HepG2 (cell line): ENCODE data around the gene PRDX4. TPM values are rescaled to one million over a fixed set of nuclear protein-coding genes. Genes with fewer than 3 reads are reported as not detected.

ENCODE experiments used
- ARID4A ChIP-seq: sonication (generic); formaldehyde crosslinking; IDR thresholded peaks from 2 replicates; pipeline ENCODE4 v1.5.0; 2020; ENCODE audit warnings: mild to moderate bottlenecking, missing genetic modification reagents, borderline replicate concordance
- EEA1 ChIP-seq: sonication (generic); formaldehyde crosslinking; IDR thresholded peaks from 2 replicates; pipeline ENCODE4 v1.5.1; 2020; ENCODE audit warnings: mild to moderate bottlenecking, missing genetic modification reagents, borderline replicate concordance
- MEIS1 ChIP-seq: sonication (generic); formaldehyde crosslinking; IDR thresholded peaks from 2 replicates; pipeline ENCODE4 v1.9.0; 2021; ENCODE audit warnings: mild to moderate bottlenecking, missing genetic modification reagents, moderate library complexity, borderline replicate concordance
- RBM39 ChIP-seq: fragments of 200-400 bp; formaldehyde crosslinking; IDR thresholded peaks from one replicate; pipeline ENCODE4 v1.6.1; 2018; ENCODE audit warnings: antibody characterized with exemption, mild to moderate bottlenecking, low read depth, low read length; ENCODE audit not compliant: poor library complexity, severe bottlenecking
- ZNF496 ChIP-seq: sonication (generic); formaldehyde crosslinking; IDR thresholded peaks from 2 replicates; pipeline ENCODE4 v1.8.1; 2023; ENCODE audit warnings: mild to moderate bottlenecking, moderate library complexity, missing genetic modification reagents; ENCODE audit not compliant: insufficient replicate concordance
- polyA plus RNA-seq, 8 experiments: library from polyadenylated mRNA; depleted of rRNA in 3 of 8; stranded (reverse) in 7 of 8; unstranded in 1 of 8; fragments of >200 nt; fragmentation: Illumina TruSeq in 4 of 8; extraction: Trizol in 4 of 8; gene quantifications; 2 replicates each; pipeline versions ENCODE4 v1.2.1 to v1.2.3, GENCODE V29; 2011 to 2016; ENCODE audit warnings: low read depth in 4 of 8, missing spikeins in 1 of 8, mixed read lengths in 1 of 8; ENCODE audit not compliant: insufficient read depth in 1 of 8
- total RNA-seq, 5 experiments: library from RNA; depleted of rRNA; stranded (reverse); fragments of >200 nt; fragmentation: Illumina TruSeq; extraction: Trizol; gene quantifications; 2 replicates each; pipeline ENCODE4 v1.2.3, GENCODE V29; 2016; ENCODE audit warnings: low read depth in 1 of 5
- TF ChIP-seq, protein P1 (sequence below): sonication (generic); formaldehyde crosslinking; IDR thresholded peaks from 2 replicates; pipeline ENCODE4 v1.4.0; 2020; ENCODE audit warnings: mild to moderate bottlenecking, missing genetic modification reagents, borderline replicate concordance

The PRDX4 gene
- total and polyA plus RNA-seq, 2 of the 13 experiments (the other 11 are each of a cell fraction or from before 2014, with no cell fraction given): 217 to 252 TPM

DNA sequence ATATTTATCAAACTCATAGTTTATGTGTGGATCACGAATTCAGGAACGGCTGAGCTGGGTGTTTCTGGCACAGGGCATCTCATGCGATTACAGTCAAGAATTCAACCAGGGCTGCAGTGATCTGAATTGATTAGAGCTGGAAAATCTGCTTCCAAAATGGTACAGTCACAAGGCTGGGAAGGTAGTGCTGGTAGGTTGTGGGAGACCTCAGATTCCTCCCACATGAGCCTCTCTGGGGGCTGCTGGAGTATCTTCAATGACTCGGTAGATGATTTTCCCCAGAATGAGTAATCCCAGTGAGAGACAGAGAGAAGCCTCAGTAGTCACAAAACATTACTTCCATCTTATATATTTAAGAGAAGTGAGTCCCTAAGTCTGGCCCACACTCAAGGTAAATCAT is 36.2 kb upstream of the PRDX4 start (continued):
- TF ChIP-seq, protein P1, sequence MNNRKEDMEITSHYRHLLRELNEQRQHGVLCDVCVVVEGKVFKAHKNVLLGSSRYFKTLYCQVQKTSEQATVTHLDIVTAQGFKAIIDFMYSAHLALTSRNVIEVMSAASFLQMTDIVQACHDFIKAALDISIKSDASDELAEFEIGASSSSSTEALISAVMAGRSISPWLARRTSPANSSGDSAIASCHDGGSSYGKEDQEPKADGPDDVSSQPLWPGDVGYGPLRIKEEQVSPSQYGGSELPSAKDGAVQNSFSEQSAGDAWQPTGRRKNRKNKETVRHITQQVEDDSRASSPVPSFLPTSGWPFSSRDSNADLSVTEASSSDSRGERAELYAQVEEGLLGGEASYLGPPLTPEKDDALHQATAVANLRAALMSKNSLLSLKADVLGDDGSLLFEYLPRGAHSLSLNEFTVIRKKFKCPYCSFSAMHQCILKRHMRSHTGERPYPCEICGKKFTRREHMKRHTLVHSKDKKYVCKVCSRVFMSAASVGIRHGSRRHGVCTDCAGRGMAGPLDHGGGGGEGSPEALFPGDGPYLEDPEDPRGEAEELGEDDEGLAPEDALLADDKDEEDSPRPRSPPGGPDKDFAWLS: no peak
- TF ChIP-seq ZNF496 (CRISPR knock-in tag) (no peak), MEIS1 (CRISPR knock-in tag) (no peak), EEA1 (CRISPR knock-in tag) (no peak), ARID4A (no peak), RBM39 (no peak)
- TF ChIP-seq, all 625 proteins: peak for 0
